HUES6 (cell line): ENCODE measurements around the gene ST7L.
"Not testable (repeated sequence)": the region's sequence is repeated elsewhere in the genome, so short reads cannot be mapped to it uniquely, and the experiment has no call there.

ENCODE experiments used
- H3K27ac ChIP-seq: 2 replicates; pipeline ENCODE4 v1.7.0; 2013; ENCODE audit warnings: low read depth, mild to moderate bottlenecking, low read length, inconsistent platforms
- H3K27me3 ChIP-seq: 2 replicates; pipeline ENCODE4 v1.6.1; 2013; ENCODE audit warnings: low read length; ENCODE audit not compliant: control insufficient read depth, insufficient read depth
- H3K36me3 ChIP-seq: 2 replicates; pipeline ENCODE4 v1.6.1; 2013; ENCODE audit warnings: low read length; ENCODE audit not compliant: control insufficient read depth, insufficient read depth
- H3K4me1 ChIP-seq: 2 replicates; pipeline ENCODE4 v1.6.1; 2013; ENCODE audit warnings: low read length; ENCODE audit not compliant: control insufficient read depth, insufficient read depth
- H3K4me3 ChIP-seq: 2 replicates; pipeline ENCODE4 v1.5.1; 2013; ENCODE audit warnings: low read depth, low read length
- H3K9ac ChIP-seq: one replicate; pipeline ENCODE4 v1.6.1; 2013; ENCODE audit warnings: mild to moderate bottlenecking, low read length
- H3K9me3 ChIP-seq: 2 replicates; pipeline ENCODE4 v1.6.1; 2013; ENCODE audit warnings: low read depth, low read length; ENCODE audit not compliant: control insufficient read depth, insufficient read depth

The ST7L gene, protein sequence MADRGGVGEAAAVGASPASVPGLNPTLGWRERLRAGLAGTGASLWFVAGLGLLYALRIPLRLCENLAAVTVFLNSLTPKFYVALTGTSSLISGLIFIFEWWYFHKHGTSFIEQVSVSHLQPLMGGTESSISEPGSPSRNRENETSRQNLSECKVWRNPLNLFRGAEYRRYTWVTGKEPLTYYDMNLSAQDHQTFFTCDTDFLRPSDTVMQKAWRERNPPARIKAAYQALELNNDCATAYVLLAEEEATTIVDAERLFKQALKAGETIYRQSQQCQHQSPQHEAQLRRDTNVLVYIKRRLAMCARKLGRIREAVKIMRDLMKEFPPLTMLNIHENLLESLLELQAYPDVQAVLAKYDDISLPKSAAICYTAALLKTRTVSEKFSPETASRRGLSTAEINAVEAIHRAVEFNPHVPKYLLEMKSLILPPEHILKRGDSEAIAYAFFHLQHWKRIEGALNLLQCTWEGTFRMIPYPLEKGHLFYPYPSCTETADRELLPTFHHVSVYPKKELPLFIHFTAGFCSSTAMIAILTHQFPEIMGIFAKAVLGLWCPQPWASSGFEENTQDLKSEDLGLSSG

DNA sequence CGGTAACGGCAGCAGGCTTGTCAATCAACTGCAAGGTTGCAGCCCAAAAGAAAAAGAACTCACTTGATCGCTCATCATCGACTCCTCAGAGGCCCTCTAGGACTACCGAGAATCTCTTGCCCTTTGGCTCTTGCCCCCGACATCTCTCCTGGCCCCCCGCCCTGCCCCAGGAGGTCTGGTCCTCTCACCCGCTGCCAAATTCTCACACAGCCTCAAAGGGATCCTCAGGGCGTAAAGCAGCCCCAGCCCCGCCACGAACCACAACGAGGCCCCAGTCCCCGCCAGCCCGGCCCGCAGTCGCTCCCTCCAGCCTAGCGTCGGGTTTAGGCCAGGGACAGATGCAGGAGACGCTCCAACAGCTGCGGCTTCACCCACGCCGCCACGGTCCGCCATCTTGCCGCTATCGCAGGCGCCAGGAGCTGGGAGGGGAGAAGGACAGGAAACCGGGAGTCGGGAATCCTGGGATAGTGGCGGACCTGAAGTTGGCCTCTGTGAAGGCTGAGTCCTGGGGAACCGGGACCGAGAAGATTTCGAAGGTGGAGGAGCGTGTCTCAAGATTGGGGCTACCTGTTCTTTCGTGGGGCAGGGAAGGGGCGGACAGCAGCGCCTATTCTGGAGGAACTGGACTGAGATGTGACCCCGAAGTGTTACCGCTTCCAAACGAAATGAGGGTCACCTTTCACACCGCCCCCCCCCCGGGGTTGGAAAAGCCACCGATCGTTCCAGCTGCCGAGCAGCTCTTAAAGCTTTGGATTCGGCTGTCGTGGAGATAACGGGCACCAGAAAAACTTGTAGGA, at the start of gene ST7L:
TSS of gene ST7L (minus strand) at position 421 of the 797 bp plus-strand sequence. CDS start at position 393, 28 bp downstream.
- peaks cover 11% of the 10 kb centered on the region; the same call in 1 of the 2 replicates for H3K4me1 ChIP-seq
- H3K36me3 ChIP-seq: peaks cover 18% of the 10 kb centered on the region
- H3K4me3 ChIP-seq: peak within 1 kb of the TSS; percentile 100
- no peaks in the 10 kb centered on the region for H3K9me3 ChIP-seq
- H3K27me3 ChIP-seq: no peaks in the 10 kb centered on the region
- peak within 1 kb of the TSS; percentile 95 for H3K27ac ChIP-seq
- H3K9ac ChIP-seq: peak within 1 kb of the TSS; percentile 100

DNA sequence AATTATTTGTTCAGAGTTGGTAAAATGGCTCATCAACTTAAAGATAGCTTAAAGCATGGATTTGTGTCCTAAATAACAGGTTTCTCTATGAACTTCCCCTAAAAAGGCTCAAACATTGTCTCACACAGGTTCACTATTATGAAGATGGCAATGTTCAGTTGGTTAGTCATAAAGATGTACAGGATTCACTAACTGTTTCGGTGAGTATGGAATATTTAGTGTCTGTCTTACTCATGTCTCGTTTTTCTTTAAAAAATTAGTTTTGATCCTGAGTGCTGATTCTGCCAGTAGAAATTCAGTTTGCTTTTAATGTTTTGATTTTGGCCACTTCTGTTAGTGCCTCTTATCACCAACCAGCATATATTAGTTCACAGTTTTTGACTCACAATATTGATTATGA, 48.0 kb upstream of the ST7L start:
- Histone ChIP-seq H3K9ac (no peak overlapping the region), H3K27me3 (no peaks in the 10 kb centered on the region), H3K27ac (no peak overlapping the region), H3K36me3 (peaks cover 90% of the 10 kb centered on the region), H3K4me3 (no peak overlapping the region), H3K9me3 (no peaks in the 10 kb centered on the region), H3K4me1 (peaks cover 10% of the 10 kb centered on the region)

DNA sequence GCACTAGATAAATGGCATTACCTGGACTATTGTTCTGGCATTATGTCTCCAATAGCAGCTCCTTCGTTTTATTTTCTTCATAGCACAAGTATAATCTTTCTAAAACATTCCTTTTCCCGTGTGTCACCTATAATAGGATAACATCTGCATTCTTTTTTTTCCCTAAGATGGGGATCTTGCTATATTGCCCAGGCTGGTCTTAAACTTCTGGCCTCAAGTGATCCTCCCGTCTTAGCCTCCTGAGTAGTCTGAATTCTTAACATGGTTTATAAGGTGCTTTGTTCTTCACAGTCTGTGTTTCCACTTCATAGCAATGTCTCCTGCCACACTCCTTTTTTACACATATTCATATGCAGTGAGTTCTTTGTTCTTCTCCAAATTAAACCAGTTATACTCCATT, 46.9 kb upstream of the ST7L start:
- Histone ChIP-seq H3K4me1 (no peaks in the 10 kb centered on the region), H3K9me3 (no peaks in the 10 kb centered on the region), H3K27me3 (no peaks in the 10 kb centered on the region), H3K36me3 (peaks cover 93% of the 10 kb centered on the region), H3K27ac (no peak overlapping the region), H3K4me3 (no peak overlapping the region), H3K9ac (no peak overlapping the region)

DNA sequence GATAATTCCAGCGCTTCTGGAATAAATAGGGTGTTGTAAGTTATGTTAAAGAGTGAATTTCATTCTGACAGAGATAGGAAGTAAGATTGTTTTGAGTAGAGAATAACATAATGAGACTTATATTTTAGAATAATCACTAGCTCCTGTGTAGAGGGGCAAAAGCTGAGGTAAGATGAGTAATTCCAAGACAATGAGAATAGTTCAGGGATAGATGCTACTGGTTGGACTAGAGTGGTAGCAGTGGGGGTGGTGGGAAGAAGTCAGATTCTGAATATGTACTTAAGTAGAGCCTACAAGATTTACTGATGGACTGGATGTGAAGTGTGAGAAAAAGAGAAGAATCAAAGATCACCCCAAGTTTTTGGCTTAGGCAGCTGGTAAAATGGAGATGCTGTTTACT, 32.3 kb upstream of the ST7L start:
- Histone ChIP-seq H3K4me1 (no peaks in the 10 kb centered on the region), H3K4me3 (no peak overlapping the region), H3K27ac (no peak overlapping the region), H3K9ac (no peak overlapping the region), H3K27me3 (no peaks in the 10 kb centered on the region), H3K36me3 (peaks cover 68% of the 10 kb centered on the region), H3K9me3 (no peaks in the 10 kb centered on the region)

DNA sequence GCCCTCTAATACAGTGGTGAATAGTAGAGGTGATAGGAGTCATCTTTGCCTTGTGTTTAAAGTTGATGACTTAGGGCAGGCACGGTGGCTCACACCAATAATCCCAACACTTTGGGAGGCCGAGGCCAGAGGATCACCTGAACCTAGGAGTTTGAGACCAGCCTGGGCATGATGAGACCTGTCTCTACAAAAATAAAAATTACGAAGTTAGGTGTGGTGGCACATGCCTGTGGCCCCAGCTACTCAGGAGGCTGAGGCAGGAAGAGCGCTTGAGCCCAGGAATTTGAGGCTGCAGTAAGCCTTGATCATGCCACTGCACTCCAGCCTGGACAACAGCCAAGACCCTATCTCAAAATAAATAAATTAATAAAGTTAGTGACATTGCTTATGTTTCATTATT, 27.3 kb upstream of the ST7L start:
- peaks cover 43% of the 10 kb centered on the region for H3K36me3 ChIP-seq

DNA sequence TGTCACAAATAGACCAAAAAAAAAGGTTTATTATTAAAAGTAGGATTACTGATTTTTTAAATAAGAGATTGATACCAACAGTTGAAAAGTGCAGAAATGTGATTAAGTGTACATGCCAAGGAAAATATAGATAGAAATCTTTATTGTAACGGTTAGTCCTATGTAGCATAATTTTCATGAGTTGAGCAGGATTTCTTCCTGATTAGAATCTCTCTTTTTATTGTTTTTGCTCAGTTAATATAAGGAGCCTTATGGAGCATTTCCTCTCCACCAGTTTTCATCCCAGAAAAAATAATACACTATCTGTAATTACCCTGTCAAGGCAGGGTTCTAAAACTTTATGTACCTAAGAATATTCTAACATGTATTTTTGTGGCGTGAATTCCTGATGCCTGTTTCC, 24.1 kb upstream of the ST7L start:
- no peak overlapping the region for H3K9ac ChIP-seq
- peaks cover 6% of the 10 kb centered on the region; the same call in 1 of the 2 replicates for H3K9me3 ChIP-seq
- no peaks in the 10 kb centered on the region for H3K4me1 ChIP-seq
- H3K27ac ChIP-seq: no peak overlapping the region
- peaks cover 16% of the 10 kb centered on the region for H3K36me3 ChIP-seq
- H3K4me3 ChIP-seq: no peak overlapping the region
- H3K27me3 ChIP-seq: no peaks in the 10 kb centered on the region

More for the DNA sequence above, 27.3 kb upstream of the ST7L start:
- Histone ChIP-seq H3K4me1 (no peaks in the 10 kb centered on the region), H3K9ac (no peak overlapping the region), H3K9me3 (no peaks in the 10 kb centered on the region), H3K4me3 (no peak overlapping the region), H3K27ac (no peak overlapping the region), H3K27me3 (no peaks in the 10 kb centered on the region)

DNA sequence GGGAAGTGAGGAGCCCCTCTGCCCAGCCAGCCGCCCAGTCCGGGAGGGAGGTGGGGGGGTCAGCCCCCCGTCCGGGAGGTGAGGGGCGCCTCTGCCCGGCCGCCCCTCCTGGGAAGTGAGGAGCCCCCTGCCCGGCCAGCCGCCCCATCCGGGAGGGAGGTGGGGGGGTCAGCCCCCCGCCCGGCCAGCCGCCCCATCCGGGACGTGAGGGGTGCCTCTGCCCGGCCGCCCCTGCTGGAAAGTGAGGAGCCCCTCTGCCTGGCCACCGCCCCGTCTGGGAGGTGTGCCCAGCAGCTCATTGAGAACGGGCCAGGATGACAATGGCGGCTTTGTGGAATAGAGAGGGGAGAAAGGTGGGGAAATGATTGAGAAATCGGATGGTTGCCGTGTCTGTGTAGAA, 21.5 kb upstream of the ST7L start:
- H3K4me3 ChIP-seq, H3K9me3 ChIP-seq, H3K9ac ChIP-seq, H3K27ac ChIP-seq, H3K36me3 ChIP-seq, H3K27me3 ChIP-seq, H3K4me1 ChIP-seq: not testable (repeated sequence)

DNA sequence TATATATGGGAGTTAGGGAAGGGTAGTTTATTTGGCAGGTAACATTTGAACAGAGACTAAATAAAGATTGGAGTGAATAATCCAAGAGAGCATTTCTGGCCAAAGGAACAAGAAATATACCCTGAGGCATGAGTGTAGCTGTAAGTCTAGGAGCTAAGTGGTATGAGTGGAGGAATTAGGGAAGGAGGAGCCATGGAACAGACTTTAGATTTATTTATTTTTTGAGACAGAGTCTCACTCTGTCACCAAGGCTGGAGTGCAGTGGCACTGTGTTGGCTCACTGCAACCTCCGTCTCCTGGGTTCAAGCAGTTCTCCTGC, 19.1 kb upstream of the ST7L start:
- Histone ChIP-seq H3K9ac (no peak overlapping the region), H3K9me3 (peaks cover 6% of the 10 kb centered on the region; the same call in 1 of the 2 replicates), H3K27me3 (no peaks in the 10 kb centered on the region), H3K4me1 (no peaks in the 10 kb centered on the region), H3K36me3 (peaks cover 3% of the 10 kb centered on the region; the same call in 1 of the 2 replicates), H3K4me3 (no peak overlapping the region), H3K27ac (no peak overlapping the region)

DNA sequence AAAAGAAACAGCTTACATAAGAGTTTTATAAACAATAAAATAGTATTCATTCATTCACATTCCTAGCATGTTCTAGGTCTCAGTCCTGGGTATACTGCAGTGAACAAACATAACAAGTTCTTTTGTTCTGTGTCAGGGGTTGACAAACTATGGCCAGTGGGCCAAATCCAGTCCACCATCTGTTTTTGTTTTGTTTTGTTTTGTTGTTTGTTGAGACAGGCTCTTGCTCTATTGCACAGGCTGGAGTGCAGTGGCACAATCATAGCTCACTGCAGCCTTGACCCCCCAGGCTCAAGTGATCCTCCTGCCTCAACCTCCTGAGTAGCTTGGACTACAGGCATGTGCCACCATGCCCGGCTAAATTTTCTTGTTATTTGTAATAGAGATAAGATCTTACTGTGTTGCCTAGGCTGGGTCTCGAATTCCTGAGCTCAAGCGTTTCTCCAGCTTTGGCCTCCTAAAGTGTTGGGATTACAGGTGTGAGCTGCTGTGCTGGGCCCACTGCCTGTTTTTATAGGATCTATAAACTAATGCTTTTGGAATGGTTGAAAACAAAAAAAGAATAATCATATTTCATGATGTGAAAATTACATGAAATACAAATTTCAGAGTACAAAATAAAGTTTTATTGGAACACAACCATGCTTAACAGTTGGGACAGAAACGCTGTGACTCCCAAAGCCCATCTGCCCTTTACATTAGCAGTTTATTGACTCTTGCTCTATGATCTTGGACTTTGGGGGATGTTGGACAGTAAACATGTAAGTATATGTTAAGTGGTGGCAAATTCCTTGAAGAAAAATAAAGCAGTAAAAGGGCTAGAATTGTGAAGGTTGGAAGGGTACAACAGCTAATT, 18.5 kb upstream of the ST7L start:
- no peaks in the 10 kb centered on the region for H3K4me1 ChIP-seq
- H3K27me3 ChIP-seq: no peaks in the 10 kb centered on the region
- H3K27ac ChIP-seq: no peak overlapping the region
- H3K4me3 ChIP-seq: no peak overlapping the region
- peaks cover 3% of the 10 kb centered on the region; the same call in 1 of the 2 replicates for H3K36me3 ChIP-seq
- no peak overlapping the region for H3K9ac ChIP-seq
- peaks cover 6% of the 10 kb centered on the region; the same call in 1 of the 2 replicates for H3K9me3 ChIP-seq

DNA sequence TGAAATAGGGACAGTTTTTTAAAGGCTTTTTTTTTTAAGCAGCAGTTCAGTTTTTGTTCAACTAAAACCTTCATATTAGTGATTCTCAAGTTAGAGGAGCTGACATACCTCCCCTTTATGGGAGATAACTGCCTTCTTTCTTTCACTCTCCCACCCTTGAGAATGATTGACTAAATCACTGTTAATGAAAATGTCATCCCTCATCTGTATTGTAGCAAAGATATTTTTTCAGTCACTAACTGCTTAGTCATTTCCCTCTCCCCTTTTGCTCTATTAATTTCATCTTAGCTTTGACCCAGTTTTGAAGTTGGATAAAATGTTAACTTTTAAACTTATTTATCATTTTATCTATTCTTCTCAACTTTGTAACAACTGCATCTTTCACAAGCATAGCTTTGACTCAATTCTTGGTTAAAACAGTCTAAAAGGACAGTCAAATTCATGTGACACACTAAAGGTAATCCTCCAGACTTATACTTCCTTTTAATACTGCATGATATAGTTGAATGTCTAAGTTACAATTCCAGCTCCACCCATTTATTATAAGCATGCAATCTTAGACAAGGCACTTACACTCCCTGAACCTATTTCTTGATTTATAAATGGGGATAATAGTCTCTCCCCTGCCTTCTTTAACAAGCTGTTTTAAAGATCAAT, 17.8 kb upstream of the ST7L start:
- Histone ChIP-seq H3K27ac (no peak overlapping the region), H3K9me3 (peaks cover 6% of the 10 kb centered on the region; the same call in 1 of the 2 replicates), H3K27me3 (no peaks in the 10 kb centered on the region), H3K4me1 (no peaks in the 10 kb centered on the region), H3K36me3 (peaks cover 3% of the 10 kb centered on the region; the same call in 1 of the 2 replicates), H3K9ac (no peak overlapping the region), H3K4me3 (no peak overlapping the region)
